Measurements from ENCODE around the gene REPIN1. TPM values are rescaled to one million over a fixed set of nuclear protein-coding genes. Genes with fewer than 3 reads are reported as not detected.

The REPIN1 gene
- total RNA-seq, 1 donor from 2014 or later = 65.8 TPM

DNA sequence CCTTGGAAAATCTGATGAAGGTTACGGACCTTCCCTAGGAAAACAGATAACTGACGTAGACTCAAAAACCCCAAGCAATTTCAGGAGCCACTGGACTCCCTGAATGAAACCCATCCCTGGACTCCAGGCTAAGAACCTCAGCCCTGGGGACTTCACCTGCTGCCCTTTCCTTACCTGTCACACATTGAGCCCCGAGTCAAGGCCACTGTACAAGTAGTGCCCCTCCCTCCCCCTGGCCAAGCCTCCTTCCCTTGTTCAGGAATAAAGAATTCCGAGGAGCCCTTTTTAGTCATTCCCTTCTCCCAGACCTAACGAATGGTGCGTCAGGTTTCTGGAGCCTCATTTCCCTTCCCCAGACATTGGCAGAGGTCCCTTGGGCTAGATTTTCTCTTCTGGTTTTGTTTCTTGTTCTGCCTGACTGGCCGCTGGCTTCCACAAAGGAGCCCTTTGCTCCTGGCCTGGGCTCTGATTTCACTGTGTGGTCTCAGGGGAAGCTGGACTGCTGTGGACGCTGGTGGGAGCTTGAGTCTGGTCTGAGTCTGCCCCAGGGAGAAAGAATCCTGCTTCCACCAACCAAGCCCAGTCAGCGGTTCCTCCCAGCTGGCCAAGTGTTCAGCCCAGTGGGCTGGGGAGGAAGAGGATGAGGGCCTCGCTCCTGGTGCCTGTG is 42.2 kb downstream of the REPIN1 start:
- no peaks in the 10 kb centered on the region for H3K27me3 Mint-ChIP-seq (ENCODE audit: low read depth)
- no peaks in the 10 kb centered on the region for H3K9me3 Mint-ChIP-seq (ENCODE audit: low read depth)
- peaks cover 13% of the 10 kb centered on the region for H3K4me1 Mint-ChIP-seq (ENCODE audit: low read depth)
- TF ChIP-seq, protein P1, sequence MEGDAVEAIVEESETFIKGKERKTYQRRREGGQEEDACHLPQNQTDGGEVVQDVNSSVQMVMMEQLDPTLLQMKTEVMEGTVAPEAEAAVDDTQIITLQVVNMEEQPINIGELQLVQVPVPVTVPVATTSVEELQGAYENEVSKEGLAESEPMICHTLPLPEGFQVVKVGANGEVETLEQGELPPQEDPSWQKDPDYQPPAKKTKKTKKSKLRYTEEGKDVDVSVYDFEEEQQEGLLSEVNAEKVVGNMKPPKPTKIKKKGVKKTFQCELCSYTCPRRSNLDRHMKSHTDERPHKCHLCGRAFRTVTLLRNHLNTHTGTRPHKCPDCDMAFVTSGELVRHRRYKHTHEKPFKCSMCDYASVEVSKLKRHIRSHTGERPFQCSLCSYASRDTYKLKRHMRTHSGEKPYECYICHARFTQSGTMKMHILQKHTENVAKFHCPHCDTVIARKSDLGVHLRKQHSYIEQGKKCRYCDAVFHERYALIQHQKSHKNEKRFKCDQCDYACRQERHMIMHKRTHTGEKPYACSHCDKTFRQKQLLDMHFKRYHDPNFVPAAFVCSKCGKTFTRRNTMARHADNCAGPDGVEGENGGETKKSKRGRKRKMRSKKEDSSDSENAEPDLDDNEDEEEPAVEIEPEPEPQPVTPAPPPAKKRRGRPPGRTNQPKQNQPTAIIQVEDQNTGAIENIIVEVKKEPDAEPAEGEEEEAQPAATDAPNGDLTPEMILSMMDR (IDR thresholded peaks at IDR 0.05) = no peak
- H3K4me3 Mint-ChIP-seq (ENCODE audit: unreplicated experiment) = no peak overlapping the region
- peaks cover 3% of the 10 kb centered on the region for H3K36me3 Mint-ChIP-seq (ENCODE audit: low read depth)
- peak; percentile 41 for DNase-seq (ENCODE audit: low spot score)
- no peak overlapping the region for H3K27ac Mint-ChIP-seq (ENCODE audit: unreplicated experiment)

DNA sequence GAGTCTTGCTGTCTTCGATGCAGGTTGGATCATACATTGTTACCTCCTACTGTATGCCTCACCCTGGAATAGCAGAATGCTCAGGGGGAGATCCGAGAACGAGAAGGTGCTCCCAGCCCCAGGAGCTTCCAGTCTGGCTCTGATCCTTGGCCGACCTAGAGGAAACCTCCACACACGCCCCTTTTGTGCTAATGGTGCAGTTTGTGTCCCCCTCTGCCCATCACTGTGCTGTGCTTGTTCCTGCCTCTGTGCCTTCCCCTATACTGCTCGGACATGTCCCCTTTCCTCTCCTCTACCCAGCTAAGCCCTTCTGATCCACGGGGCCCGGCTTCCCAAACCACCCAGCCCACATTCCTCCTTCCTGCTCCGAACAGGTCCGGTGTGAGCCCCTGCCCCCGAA is 43.0 kb downstream of the REPIN1 start:
- no peaks in the 10 kb centered on the region for H3K9me3 Mint-ChIP-seq (ENCODE audit: low read depth)
- no peaks in the 10 kb centered on the region for H3K27me3 Mint-ChIP-seq (ENCODE audit: low read depth)
- DNase-seq (ENCODE audit: low spot score) = peak; percentile 59
- peaks cover 5% of the 10 kb centered on the region for H3K4me1 Mint-ChIP-seq (ENCODE audit: low read depth)
- H3K27ac Mint-ChIP-seq (ENCODE audit: unreplicated experiment) = no peak overlapping the region
- TF ChIP-seq, protein P1 (IDR thresholded peaks at IDR 0.05) = no peak
- H3K4me3 Mint-ChIP-seq (ENCODE audit: unreplicated experiment) = no peak overlapping the region
- H3K36me3 Mint-ChIP-seq (ENCODE audit: low read depth) = peaks cover 3% of the 10 kb centered on the region

DNA sequence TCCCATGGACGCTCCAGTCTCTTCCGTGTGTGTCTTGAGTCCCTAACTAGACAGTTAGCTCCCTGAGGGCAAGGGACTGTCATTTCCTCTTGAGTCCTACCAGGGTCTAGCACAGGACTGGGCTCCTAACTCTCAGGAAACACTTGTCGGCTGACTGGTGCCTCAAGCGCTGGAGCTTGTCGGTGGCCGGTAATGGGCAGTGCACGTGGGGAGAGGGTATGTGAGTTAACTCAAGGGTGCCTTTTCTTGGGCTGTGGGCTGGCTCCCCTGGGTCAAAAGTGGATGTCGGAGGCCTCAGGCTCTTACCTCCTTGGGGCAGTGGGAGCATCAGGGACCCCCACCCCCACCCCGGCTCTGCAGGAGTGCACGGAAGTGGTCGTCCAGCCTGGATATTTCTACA is 43.4 kb downstream of the REPIN1 start:
- Mint-ChIP-seq H3K27me3 (ENCODE audit: low read depth) (no peaks in the 10 kb centered on the region), H3K4me3 (ENCODE audit: unreplicated experiment) (no peak overlapping the region), H3K9me3 (ENCODE audit: low read depth) (no peaks in the 10 kb centered on the region), H3K36me3 (ENCODE audit: low read depth) (peaks cover 2% of the 10 kb centered on the region), H3K27ac (ENCODE audit: unreplicated experiment) (no peak overlapping the region), H3K4me1 (ENCODE audit: low read depth) (peaks cover 1% of the 10 kb centered on the region)
- TF ChIP-seq, protein P1 (IDR thresholded peaks at IDR 0.05) = no peak
- peak; percentile 82 for DNase-seq (ENCODE audit: low spot score)

DNA sequence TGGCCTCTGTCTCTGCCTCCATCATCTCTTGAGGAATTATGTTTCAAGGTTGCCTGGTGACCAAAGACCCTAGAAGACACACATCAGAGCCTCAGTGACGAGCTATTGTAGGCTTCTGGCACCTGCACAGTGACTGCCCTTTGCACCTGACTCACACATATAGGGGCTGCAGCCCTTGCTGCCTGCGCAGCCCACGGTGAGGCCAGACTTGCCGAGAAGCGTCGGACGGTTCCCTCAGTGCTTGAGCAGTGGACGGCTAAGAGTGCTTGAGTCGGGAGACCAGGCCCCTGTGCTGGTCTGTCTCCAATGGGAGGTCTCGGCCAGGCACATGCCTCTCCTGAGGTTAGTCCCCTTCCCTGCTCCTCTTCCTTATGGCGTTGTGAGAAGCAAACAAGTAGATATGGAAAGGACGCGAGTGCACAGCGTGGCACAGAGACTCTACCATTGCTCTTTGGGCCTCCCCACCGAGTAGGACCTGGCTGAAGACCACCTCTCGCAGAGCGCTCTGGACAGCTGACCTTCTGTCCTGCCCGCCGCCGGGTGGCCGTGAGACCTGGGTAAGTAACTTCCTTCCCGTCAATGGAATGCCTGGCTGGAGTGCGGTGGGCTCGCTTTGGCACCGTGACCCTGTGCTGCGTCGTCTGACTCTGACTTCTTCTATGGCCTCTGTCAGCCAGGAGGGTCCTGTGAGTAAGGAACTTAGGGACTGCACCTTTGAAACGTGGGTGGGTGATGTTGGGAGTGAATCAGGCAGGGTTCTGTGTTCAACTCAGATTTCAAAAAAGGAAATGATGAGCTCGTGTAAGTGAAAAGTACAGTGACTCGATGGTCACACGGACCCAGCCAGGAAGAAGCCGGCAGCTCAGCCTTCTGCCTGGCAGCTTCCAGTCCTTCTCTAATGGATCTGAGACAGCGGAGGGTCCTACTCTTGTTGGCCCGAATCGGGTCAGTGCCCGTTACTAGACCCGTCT is 44.2 kb downstream of the REPIN1 start:
- Mint-ChIP-seq H3K27me3 (ENCODE audit: low read depth) (no peaks in the 10 kb centered on the region), H3K36me3 (ENCODE audit: low read depth) (no peaks in the 10 kb centered on the region), H3K27ac (ENCODE audit: unreplicated experiment) (no peak overlapping the region), H3K4me3 (ENCODE audit: unreplicated experiment) (no peak overlapping the region), H3K9me3 (ENCODE audit: low read depth) (no peaks in the 10 kb centered on the region), H3K4me1 (ENCODE audit: low read depth) (no peaks in the 10 kb centered on the region)
- TF ChIP-seq, protein P1 (IDR thresholded peaks at IDR 0.05) = no peak
- peak; percentile 82 for DNase-seq (ENCODE audit: low spot score)

DNA sequence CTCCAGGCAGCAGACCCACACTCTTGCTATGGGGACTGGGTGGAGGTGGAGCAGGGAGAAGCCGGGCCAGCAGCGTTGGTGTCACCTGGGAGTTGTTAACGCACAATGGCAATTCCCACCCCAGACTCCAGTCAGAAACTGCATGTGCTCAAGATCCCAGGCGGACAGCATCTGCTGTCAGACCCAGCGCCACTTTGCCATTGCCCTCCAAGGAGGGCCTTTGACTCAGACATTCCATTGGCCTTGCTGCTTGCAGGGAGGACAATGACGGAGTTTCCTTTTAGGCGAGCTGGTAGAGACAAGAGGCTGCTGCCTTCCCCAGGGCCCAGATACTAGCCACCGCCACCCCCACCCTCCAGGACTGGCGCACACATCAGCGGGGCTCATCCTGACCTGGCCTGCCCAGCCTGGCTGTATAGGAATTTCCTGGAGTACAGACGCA is 45.0 kb downstream of the REPIN1 start:
- H3K4me1 Mint-ChIP-seq (ENCODE audit: low read depth) = no peaks in the 10 kb centered on the region
- H3K9me3 Mint-ChIP-seq (ENCODE audit: low read depth) = no peaks in the 10 kb centered on the region
- TF ChIP-seq, protein P1 (IDR thresholded peaks at IDR 0.05) = no peak
- H3K4me3 Mint-ChIP-seq (ENCODE audit: unreplicated experiment) = no peak overlapping the region
- no peaks in the 10 kb centered on the region for H3K27me3 Mint-ChIP-seq (ENCODE audit: low read depth)
- no peaks in the 10 kb centered on the region for H3K36me3 Mint-ChIP-seq (ENCODE audit: low read depth)
- DNase-seq (ENCODE audit: low spot score) = peak; percentile 52
- no peak overlapping the region for H3K27ac Mint-ChIP-seq (ENCODE audit: unreplicated experiment)
